ENCODE data around the gene MYO3B.

The MYO3B gene

DNA sequence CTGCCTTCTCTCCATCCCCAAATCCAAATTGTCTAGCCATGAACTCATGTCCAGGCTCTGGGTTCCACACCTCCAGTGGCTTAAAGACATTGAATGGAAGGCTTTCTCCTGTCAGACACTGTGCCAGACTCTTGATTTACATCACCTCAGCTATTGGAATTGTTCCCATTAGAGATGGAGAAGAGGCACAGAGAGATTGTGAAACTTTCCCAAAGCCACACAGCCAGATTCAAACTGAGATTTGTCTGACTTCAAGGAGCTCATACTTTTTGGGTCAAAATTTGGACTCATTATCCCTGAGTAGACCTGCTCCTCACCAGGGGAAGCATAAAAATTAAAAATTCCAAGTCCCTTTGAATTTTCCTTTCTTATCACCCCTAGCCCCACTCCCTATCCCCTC is 18.9 kb upstream of the MYO3B start:
- Histone ChIP-seq H3K36me3 (no peaks in the 10 kb centered on the region), H3K27me3 (no peaks in the 10 kb centered on the region), H3K4me1 (peaks cover 9% of the 10 kb centered on the region), H3K4me3 (ENCODE audit: low read depth, low read length) (no peak overlapping the region), H3K9me3 (no peaks in the 10 kb centered on the region)
- DNase-seq: no peak
- TF ChIP-seq, protein P1, sequence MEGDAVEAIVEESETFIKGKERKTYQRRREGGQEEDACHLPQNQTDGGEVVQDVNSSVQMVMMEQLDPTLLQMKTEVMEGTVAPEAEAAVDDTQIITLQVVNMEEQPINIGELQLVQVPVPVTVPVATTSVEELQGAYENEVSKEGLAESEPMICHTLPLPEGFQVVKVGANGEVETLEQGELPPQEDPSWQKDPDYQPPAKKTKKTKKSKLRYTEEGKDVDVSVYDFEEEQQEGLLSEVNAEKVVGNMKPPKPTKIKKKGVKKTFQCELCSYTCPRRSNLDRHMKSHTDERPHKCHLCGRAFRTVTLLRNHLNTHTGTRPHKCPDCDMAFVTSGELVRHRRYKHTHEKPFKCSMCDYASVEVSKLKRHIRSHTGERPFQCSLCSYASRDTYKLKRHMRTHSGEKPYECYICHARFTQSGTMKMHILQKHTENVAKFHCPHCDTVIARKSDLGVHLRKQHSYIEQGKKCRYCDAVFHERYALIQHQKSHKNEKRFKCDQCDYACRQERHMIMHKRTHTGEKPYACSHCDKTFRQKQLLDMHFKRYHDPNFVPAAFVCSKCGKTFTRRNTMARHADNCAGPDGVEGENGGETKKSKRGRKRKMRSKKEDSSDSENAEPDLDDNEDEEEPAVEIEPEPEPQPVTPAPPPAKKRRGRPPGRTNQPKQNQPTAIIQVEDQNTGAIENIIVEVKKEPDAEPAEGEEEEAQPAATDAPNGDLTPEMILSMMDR (IDR thresholded peaks at IDR 0.05; ENCODE audit: low read depth, low read length): no peak

- no peak overlapping the region for H3K4me3 ChIP-seq (ENCODE audit: low read depth, low read length)
- H3K27me3 ChIP-seq: no peaks in the 10 kb centered on the region
- TF ChIP-seq, protein P1 (IDR thresholded peaks at IDR 0.05; ENCODE audit: low read depth, low read length): no peak
- H3K36me3 ChIP-seq: no peaks in the 10 kb centered on the region
- H3K9me3 ChIP-seq: no peaks in the 10 kb centered on the region
- H3K4me1 ChIP-seq: no peaks in the 10 kb centered on the region
- no peak for DNase-seq
These were observed 16.3 kb upstream of the MYO3B start for GRCh38 chr2:170161516-170162270.

DNA sequence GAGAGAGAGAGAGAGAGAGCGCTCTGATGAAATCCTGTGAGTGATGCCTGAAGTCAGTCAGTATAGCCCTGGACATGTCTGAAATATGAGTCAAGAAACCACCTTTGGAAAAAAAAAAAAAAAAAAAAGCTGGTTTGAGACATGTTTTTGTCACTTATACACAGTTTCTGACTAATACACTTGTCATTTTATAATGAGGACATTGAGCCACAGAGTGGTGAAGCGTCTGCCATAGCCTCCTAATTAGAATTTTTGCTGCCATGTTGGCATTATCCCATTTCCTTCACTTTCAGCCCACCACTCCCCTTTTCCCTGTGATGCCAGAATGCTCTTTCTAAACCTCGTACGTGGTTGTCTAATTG is 15.7 kb upstream of the MYO3B start:
- Histone ChIP-seq H3K4me1 (no peaks in the 10 kb centered on the region), H3K9me3 (no peaks in the 10 kb centered on the region), H3K27me3 (no peaks in the 10 kb centered on the region), H3K4me3 (ENCODE audit: low read depth, low read length) (no peak overlapping the region), H3K36me3 (no peaks in the 10 kb centered on the region)
- TF ChIP-seq, protein P1 (IDR thresholded peaks at IDR 0.05; ENCODE audit: low read depth, low read length): no peak
- no peak for DNase-seq

DNA sequence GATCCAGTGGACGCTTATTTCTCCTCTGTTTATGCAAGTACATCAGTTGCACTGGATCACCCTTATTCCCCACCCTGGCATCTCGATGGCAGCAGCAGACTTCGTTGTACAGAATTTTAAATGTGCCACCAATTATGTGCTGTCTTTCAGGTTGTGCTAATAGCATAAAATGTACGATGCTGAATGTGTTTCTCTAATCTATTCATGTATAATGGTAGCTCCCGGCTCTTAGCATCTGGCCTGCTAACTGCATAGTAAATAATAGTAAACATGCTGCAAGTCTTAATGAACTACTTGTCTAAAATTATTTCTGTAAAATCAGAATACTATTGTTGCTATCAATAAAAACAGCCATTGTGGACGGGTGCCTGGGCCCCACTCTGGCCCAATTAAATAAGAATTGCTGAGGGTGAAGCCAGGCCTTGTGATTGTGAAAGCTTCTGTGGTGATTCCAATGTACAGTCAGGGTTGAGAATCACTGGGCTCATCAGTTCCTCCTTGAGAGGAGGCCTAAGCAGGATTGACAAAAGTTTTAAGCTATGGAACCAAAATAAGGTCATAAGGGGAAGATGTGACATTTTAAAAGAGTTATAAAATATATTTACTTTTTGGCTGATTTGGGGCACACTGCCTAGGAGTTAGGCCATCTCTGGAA is 14.4 kb upstream of the MYO3B start:
- no peaks in the 10 kb centered on the region for H3K36me3 ChIP-seq
- no peaks in the 10 kb centered on the region for H3K9me3 ChIP-seq
- H3K4me1 ChIP-seq: no peaks in the 10 kb centered on the region
- no peaks in the 10 kb centered on the region for H3K27me3 ChIP-seq
- TF ChIP-seq, protein P1 (IDR thresholded peaks at IDR 0.05; ENCODE audit: low read depth, low read length): no peak
- DNase-seq: no peak
- no peak overlapping the region for H3K4me3 ChIP-seq (ENCODE audit: low read depth, low read length)

- DNase-seq: no peak
- TF ChIP-seq, protein P1 (IDR thresholded peaks at IDR 0.05; ENCODE audit: low read depth, low read length): no peak
- no peaks in the 10 kb centered on the region for H3K9me3 ChIP-seq
- H3K4me3 ChIP-seq (ENCODE audit: low read depth, low read length): no peak overlapping the region
- no peaks in the 10 kb centered on the region for H3K36me3 ChIP-seq
- H3K4me1 ChIP-seq: peaks cover under 1% of the 10 kb centered on the region; the same call in 1 of the 2 replicates
- no peaks in the 10 kb centered on the region for H3K27me3 ChIP-seq
These were observed 12.8 kb upstream of the MYO3B start for GRCh38 chr2:170165129-170165528.

- Histone ChIP-seq H3K9me3 (no peaks in the 10 kb centered on the region), H3K27me3 (no peaks in the 10 kb centered on the region), H3K4me1 (peaks cover 8% of the 10 kb centered on the region), H3K4me3 (ENCODE audit: low read depth, low read length) (no peak overlapping the region), H3K36me3 (no peaks in the 10 kb centered on the region)
- DNase-seq: no peak
- TF ChIP-seq, protein P1 (IDR thresholded peaks at IDR 0.05; ENCODE audit: low read depth, low read length): no peak
These were observed 11.2 kb upstream of the MYO3B start for GRCh38 chr2:170166735-170167134.
